ENCODE data around the gene RPS19BP1. TPM values are rescaled to one million over a fixed set of nuclear protein-coding genes. Genes with fewer than 3 reads are reported as not detected.
A peak's percentile ranks its signal among the peaks of the same experiment; 100 is the strongest.
"Not testable (repeated sequence)": the region's sequence is repeated elsewhere in the genome, so short reads cannot be mapped to it uniquely, and the experiment has no call there.

The RPS19BP1 gene
- total RNA-seq, 1 donor from 2014 or later: 34.8 TPM

DNA sequence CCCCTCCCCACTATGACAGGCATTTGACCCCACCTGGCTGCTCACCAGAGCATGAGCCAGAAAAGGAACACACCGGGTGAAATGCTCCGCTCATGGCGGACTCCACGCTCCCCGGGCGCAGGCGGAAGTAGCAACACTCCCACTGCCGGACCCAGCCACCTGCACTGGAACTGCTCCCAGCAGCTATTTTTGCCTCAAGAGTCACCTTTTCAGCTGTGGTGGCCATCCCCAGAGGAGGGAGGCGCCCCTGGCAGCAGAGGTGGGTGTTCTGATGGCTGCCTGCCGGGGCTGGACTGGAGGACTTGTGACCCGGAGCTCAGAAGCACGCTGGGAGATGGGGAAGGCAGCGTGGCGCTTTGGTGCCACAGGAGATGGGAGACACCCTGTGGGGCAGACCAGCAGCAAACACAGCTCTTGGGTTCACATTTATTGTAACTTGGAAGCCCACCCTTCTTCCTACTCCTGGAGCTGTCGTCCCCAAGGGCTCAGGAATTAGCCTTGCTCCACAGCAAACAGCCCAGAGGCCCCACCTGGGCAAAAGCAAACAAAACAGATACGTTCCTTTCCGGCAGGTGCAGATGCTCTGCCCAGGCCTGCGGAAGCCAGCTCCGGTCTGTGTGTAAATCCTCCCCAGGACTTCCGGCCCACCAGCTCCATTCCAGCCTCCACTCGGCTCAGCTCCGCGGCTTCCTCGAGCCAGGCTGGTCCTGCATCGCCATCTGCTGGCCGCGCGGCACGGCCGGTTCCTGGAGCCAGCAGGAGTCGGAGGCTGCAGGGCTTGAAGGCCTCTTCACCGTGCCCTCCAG is 3.7 kb downstream of the RPS19BP1 start:
- peak; percentile 95 for DNase-seq

DNA sequence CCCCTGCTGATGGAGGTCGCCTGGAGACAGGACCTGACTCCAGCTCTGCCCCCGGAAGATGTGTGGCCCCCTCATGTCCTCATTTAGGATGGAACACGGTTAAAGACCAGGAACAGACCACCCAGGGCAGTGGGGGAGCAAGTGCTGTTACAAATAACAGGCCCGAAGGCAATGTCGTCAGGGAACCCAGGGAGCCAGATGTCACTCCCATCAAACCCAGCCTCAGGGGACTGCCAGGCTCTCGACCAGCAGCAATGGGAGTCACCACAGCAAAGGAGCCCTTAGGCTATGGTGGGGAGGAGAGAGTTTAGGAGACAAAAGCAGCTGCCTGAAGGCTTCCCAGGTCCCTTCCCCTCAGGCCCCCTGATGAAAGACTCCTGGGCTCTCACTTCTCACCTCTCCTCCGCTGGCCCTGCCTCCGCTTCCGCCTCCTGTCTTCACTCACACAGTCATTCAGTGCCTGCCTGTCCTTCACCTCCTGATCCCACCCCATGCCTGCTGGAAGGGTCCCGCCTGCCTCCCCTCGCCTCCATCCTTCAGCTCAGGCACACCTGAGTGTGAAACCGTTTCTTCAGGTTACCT is 4.4 kb downstream of the RPS19BP1 start:
- no peak for DNase-seq

DNA sequence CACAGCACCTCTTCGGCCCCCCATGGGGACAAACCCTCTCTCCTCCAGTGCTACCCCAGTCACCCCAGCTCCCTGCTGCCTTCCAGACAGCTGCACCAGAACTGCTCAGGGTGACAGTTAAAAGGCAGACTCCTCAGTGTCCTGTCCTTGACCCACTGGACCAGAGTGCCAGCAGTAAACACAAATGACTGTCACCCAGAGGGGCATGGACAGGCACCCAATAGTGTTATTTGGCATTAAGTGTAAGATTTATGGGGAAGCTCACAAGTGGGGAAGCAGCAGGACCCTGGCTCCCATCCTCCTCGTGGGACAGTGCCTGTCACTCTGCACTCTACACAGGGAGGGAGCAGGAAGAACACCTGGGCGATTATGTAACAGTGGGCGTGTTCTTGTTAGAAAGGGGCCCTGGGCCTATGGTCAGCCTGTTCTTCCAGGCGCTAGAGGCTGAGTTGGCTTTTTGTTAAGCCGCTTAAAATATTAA is 5.0 kb downstream of the RPS19BP1 start:
- peak; percentile 65 for DNase-seq

DNA sequence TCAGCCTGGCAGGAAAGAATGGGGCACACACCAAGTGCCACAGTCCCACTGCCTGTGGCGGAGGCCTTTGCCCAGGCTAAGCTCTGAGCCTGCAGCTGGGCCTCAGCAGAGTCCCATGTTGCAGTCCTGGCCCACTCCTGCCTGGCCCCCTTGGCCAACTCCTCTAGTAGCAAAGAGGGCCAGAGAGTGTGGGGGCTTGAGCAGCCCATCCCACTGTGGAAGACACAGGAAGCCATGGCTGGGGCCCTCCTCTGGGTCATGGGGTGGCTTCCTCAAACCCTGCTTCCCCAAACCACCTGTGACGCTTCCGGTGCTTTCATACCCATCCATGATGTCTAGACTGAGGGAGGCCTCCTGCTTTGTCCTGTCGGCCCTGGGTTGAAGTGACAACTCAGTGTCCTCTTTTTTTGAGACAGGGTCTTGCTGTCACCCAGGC is 5.8 kb downstream of the RPS19BP1 start:
- DNase-seq: no peak

DNA sequence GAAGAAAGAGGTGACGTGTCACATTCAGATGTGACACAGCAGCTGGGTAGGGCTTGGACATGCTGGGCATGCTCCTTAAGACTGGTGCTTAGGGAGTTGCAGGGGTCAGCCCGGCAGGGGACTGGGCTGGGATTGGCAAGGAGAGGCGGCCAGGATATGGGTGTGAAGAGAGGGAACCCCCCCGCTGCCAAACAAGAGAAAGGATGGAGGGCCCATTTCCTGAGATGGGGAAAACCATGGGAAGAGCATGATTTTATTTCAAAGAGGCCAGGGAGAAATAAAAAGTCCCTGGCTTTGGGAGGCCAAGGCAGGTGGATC is 6.9 kb downstream of the RPS19BP1 start:
- no peak for DNase-seq

DNA sequence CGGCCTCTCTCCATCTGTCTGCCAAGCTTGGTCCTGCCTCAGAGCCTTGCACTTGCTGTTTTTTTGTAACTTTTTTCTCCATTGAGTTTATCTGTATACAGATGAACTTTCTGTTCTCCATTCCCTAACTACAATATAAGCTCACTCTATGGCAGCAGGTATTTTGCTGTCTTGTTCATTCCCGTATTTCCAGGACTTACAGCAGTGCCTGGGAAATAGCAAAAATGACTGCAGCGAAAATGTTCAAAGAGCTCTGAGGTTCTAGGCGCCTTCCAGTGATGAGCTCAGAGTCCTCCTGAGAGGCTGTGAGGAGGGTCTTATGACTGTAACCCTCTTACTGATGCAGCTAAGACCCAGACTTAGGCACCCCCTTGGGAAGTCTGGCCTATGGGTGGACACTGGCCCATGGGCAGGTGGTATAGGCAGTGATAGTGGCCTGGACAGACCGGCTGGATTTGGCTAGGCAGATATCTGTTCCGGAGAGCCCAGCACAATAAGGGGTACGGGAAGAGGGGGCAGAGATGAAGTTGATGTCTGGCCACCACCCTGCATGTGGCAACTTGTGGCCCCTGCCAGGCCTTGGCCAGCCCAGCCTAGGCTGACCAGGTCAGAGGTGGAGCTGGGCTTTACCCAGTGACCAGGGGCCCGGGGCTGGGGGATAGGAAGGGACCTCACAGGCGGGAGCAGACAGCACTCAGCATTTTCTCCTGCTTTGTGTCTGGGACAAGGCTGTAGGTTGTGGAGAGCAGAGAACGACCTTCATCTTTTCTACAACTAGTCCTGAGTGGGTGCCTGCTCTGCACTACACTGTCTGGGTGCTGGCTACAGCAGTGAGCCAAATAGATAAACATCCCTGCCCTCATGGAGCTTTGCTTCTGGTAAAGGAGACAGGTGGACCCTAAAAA is 7.5 kb downstream of the RPS19BP1 start:
- DNase-seq: no peak

DNA sequence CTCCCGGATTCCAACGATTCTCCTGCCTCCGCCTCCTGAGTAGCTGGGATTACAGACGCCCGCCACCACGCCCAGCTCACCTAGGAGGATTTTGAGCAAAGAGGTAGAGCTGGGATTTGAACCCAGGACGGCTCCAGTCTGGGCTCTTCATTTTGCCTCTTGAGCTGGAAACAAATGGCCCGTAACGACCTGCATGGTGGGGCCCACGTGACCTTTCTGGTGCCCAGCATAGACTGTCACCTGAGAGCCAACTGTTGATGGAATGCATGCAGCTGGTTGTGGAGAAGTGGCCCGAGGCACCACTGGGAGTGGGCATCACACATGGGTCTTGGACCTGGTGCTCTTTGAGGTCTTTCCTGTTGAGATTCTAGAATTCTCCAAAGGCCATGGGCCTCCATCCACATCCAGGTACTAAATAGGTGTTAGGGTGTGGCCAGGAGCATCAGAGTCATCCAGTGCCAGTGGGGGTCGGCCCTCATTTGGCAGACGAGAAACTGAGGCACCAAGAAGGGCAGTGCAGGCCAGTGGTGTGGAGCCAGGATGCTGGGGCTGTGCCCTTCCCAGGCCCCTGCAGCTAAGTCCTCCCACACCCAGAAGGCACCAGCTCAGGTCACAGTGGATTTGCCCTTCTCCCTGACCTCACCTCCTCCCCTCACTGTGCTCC is 8.3 kb downstream of the RPS19BP1 start:
- no peak for DNase-seq

DNA sequence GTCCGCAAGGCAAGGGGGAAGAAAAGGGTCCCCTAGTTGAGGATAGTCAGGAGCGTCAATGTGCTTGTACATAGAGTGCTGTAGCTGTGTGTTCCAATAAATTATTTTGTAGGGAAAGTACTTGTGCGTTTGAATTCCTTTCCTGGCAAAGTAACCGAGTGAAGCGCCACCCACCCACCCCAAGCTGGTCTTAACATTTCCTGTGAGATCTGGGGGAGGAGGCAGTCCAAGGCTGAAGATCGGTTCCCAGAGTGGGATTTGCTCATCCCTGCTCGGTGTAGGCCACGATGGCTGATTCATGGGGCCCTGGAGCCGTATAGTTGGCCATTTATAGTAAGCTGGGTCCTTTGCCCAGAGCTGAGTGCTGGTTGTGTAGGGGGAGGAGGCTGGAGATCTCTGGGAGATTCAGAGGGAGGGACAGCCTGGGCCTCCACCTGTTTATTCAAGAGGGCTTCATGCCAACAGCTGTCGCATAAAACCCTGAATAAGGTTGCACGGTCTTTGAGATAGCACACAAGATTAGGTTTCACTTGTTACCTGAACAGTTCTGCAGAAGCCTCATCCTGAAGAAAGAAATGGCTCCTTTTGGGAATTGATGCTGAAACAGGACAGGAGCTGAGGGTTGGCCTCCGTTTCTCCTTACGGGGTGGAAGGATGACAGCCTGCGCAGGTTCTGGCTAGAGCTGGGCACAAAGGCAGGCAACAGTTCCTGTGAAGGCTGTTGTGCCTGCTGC is 9.8 kb downstream of the RPS19BP1 start:
- DNase-seq: peak; percentile 87

DNA sequence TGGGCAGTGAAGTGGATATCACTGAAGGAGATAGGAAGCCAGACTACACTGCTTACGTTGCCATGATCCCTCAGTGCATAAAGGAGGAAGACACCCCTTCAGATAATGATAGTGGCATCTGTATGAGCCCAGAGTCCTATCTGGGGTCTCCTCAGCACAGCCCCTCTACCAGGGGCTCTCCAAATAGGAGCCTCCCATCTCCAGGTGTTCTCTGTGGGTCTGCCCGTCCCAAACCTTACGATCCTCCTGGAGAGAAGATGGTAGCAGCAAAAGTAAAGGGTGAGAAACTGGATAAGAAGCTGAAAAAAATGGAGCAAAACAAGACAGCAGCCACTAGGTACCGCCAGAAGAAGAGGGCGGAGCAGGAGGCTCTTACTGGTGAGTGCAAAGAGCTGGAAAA is 10.5 kb downstream of the RPS19BP1 start:
- not testable (repeated sequence) for DNase-seq

DNA sequence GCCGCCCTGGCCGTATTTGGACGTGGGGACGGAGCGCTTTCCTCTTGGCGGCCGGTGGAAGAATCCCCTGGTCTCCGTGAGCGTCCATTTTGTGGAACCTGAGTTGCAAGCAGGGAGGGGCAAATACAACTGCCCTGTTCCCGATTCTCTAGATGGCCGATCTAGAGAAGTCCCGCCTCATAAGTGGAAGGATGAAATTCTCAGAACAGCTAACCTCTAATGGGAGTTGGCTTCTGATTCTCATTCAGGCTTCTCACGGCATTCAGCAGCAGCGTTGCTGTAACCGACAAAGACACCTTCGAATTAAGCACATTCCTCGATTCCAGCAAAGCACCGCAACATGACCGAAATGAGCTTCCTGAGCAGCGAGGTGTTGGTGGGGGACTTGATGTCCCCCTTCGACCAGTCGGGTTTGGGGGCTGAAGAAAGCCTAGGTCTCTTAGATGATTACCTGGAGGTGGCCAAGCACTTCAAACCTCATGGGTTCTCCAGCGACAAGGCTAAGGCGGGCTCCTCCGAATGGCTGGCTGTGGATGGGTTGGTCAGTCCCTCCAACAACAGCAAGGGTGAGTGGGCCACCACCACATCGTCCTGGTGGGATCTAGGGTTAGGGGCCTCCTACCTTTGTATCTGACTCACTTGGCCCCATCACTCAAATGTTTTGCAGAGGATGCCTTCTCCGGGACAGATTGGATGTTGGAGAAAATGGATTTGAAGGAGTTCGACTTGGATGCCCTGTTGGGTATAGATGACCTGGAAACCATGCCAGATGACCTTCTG is 11.3 kb downstream of the RPS19BP1 start:
- DNase-seq: not testable (repeated sequence)

DNA sequence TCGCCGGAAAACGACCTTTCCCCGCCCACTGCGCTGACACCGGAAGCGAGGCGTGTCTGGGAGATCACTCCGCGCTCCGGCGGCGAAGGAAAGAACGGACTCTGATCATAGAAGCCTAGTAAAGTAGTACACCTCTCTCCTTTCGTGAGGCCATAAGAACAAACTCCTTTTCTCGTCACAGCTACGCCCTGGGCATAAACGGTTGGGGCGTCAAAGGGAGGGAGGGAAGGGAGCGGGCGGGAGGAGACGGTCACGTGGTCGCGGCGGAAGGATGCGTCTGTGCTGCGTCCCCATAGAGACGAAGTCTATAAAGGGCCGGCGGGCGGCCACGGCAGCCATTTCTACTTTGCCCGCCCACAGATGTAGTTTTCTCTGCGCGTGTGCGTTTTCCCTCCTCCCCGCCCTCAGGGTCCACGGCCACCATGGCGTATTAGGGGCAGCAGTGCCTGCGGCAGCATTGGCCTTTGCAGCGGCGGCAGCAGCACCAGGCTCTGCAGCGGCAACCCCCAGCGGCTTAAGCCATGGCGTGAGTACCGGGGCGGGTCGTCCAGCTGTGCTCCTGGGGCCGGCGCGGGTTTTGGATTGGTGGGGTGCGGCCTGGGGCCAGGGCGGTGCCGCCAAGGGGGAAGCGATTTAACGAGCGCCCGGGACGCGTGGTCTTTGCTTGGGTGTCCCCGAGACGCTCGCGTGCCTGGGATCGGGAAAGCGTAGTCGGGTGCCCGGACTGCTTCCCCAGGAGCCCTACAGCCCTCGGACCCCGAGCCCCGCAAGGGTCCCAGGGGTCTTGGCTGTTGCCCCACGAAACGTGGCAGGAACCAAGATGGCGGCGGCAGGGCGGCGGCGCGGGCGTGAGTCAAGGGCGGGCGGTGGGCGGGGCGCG is 12.1 kb downstream of the RPS19BP1 start, which contains the start of gene ATF4:
ATF4 (plus strand) TSS at position 337 of the 880 bp plus-strand sequence. CDS start 884 bp downstream, outside the sequence.
- DNase-seq: peak; percentile 92

DNA sequence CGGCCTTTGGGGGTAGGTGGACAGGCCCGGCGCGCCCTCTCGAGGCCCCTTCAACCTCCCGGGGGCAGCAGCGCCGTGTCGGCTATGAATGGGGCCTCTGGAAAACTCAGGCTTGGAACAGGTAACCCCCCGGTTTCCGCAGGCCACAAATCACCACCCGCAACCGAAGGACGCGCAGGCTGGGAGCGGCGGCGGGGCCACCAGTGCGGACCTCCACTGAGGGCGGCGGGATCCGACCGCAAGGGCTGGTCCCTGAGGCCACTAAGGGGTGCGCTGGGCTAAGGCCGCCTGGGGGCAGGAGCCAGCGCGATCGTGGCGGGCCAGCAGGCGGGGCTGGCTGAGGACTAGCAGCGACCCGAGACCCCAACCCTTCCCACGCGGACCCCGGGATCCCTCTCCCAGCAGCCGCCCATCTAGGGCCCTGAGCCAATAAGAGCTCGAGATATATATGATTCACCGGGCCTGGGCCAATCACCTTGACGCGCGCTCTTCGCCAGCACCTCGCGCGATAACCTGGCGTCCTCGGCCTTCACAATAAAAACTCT is 12.8 kb downstream of the RPS19BP1 start:
- peak; percentile 100 for DNase-seq

DNA sequence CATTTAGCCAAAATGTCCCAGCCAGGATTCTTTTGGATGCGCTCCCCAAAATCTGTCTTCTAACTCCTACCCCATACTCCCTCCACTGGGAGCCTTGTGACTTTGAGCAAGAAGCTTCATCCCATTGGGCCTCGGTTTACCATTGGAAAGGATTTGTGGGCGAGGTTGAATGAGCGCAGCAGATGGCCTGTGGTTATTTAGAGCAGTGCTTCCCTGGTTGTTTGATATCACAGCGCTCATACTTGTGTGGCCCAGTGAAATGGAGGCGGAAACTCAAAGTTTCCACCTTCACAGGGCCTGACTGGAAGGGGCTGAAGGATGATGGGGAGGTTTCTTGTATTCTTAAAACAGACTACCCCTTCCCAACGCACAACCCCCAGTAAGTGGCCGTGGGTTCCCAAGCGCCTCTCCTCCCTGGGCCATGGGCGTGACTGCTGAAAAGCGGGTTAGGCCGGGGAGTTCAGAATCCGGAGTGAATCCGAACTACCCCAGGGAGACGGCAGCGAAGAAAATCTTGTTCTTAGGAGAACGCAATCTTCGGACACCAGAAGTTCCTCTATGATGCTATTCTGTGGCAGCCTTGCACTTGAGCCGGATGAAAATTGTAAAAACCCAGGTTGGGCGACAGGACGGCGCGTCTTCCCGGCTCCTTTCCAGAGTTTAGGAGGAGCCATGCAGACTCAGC is 13.4 kb downstream of the RPS19BP1 start:
- no peak for DNase-seq

DNA sequence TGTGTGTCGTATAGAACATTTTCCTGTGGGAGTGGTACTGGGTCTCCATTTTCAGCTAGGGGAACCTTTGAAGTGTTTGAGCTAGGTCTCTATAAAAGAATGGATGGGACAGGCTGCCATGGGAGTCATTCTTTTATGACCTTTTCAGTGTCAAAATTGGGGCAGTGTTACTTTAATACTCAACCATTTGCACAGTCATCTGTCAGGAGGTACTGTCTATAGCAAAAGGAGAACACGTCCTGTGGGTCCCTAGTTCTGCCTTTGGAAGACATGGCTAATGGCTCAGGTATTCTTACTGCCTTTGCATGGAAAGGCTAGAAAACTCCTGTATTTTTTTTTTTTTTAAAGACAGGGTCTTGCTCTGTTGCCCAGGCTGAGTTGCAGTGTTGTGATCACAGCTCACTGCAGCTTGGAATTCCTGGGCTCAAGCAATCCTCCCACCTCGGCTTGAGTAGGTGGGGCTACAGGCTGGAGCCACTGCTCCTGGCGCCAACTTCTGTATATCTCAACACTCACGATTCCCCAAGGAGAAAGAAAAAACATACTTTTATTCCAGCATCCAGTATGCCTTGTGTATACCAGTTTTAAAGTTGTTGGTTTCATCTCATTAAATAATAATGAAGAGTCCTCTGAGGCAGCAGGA is 14.3 kb downstream of the RPS19BP1 start:
- DNase-seq: no peak

DNA sequence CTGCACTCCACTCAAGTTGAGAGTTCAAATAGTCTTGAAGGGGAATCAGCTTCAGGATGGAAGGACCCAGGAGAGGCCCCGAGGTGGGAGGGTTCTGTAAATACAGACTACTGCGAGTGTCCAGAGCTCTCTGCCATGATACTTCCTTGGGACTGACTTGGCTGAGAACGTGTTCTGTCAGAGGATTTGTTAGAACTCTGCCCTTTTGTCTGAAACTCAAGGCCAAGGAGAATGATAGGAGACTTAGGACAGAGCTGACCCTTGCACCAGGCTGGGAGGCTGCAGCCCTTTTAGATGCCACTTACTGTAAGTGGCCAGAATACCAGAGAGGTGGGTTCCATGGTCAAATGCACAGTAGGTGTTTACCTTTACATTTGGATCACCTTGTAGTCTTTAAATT is 15.1 kb downstream of the RPS19BP1 start:
- no peak for DNase-seq

DNA sequence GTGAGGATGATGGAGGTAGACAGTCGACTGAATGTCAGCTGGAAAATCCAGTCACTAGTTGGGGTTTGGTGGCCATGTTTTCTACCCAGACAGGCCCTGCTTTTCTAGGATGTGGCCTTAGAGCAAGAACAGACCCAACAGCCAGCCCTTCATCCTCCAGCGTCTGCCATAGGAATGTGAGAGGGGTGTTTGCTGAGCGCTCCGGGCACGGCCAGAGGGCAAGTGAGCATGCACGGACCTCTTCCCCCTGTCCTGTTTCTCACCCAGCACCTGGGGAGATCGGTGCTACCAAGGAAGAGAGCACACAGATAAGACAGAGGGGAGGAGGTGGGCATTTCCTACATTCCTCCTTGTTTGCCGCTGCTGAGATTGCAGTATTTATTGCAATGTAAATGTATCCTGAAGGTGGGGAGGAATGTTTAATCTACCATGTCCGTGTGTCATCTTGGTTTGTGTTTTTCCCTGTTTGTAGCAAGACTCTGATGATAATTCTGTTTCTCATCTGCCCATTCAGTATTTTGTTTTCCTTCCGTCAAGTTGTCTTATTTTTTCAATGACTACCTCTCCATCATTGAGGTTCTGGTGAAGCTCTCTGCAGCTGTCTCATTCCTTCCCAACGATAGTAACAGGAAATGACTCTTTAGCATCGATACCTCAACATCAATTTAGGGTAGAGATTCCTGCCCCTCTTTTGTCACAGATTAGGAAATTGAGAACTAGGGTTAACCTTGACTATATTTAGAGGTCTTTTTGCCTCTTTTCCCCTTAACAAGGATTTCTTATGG is 17.1 kb downstream of the RPS19BP1 start:
- DNase-seq: no peak

DNA sequence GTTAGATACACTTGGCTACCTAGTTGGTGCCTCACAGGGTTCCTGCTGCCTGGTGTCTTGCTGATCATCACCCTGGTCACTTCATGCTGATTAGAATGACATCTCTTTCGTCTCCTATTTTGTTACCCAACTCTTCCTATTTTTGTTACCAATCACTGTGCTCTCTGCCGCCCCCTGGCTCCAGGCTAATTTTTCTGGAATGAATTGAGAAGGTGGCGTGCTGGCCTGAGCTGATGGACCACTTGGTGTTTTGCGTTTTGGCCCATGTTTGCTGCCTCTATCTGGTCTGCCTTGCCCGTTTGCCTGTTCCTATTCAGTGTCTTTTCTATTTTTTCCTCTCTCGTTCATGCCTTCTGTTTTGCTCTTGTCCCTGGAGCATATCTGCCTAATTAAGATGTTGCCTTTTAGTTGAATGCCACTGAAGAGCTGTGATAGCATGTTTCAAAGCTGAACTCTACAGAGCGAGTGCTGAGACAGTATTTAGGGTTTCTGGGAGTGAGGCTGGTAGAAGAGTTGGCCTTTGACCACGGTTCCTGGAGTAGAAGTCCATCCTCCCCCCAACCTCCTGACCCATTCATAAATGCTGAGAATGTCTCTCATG is 18.1 kb downstream of the RPS19BP1 start:
- DNase-seq: peak; percentile 66

Data from tongue (tissue), 2 donors.